Thyroid gland (tissue), 4 donors: ENCODE results near the gene SND1.

Experiments used
- CTCF ChIP-seq, 6 experiments: fragments of 200-600 bp in 3 of 6; fragments of 450-650 bp in 3 of 6; sonication (generic) in 3 of 6; IDR thresholded peaks; one replicate each; pipeline ENCODE4 v1.5.1; 2016 to 2019; ENCODE audit warnings: antibody characterized with exemption in 6 of 6, mild to moderate bottlenecking in 2 of 6, inconsistent platforms in 1 of 6, moderate library complexity in 1 of 6
- POLR2A ChIP-seq, 2 donors: fragments of 450-650 bp; IDR thresholded peaks; one replicate each; pipeline ENCODE4 v1.6.1; 2017; ENCODE audit warnings: antibody characterized with exemption in 2 of 2, mild to moderate bottlenecking in 2 of 2, moderate library complexity in 1 of 2

- TF ChIP-seq CTCF (IDR thresholded peaks at IDR 0.05) (peak in 1 of 6 experiments; percentile 5), POLR2A (IDR thresholded peaks at IDR 0.05) (no peak)
These were observed 424.8 kb downstream of the SND1 start for GRCh38 chr7:128076796-128077271.
